ENCODE measurements around the gene SLC9A1. TPM values are rescaled to one million over a fixed set of nuclear protein-coding genes. Genes with fewer than 3 reads are reported as not detected.

SLC9A1 gene
- total RNA-seq, 1 experiment from 2014 or later = 22.5 TPM

DNA sequence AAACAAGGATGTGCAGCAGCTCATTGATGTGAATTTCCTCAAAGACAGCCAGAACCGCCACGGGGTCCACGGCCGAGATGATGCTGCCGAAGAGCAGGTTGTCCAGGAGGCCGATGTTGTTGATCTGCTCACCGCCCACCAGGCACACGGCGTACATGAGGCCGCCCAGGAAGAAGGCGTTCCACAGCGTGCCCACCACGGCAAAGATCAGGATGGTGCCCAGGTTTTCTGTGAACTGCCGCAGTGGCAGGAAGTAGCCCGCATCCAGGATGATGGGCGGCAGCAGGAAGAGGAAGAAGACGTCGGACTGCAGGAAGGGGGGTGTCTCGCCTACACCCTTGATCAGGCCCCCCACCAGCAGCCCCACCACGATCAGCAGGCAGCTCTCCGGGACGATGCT is 41.1 kb downstream of the SLC9A1 start:
- POLR2A ChIA-PET = no interaction called here

More for the DNA sequence above, 41.1 kb downstream of the SLC9A1 start:
- DNase-seq (ENCODE audit: low spot score) = no peak
- H3K4me1 Mint-ChIP-seq = peaks cover 9% of the 10 kb centered on the region
- H3K36me3 Mint-ChIP-seq = peaks cover 2% of the 10 kb centered on the region; the same call in 1 of the 2 replicates
- H3K4me3 Mint-ChIP-seq = no peak overlapping the region
- H3K27me3 Mint-ChIP-seq (ENCODE audit: low read depth) = no peaks in the 10 kb centered on the region
- no peaks in the 10 kb centered on the region for H3K9me3 Mint-ChIP-seq
- no peak overlapping the region; the same call in 1 of the 2 replicates for H3K27ac Mint-ChIP-seq
- TF ChIP-seq CREM (CRISPR knock-in tag; IDR thresholded peaks at IDR 0.05) = no peak
- TF ChIP-seq PRRX2 (CRISPR knock-in tag; IDR thresholded peaks at IDR 0.05) = no peak
- no peak for TF ChIP-seq MXD4 (CRISPR knock-in tag; IDR thresholded peaks at IDR 0.05; ENCODE audit: borderline replicate concordance)
- no peak for TF ChIP-seq TCF7 (CRISPR knock-in tag; IDR thresholded peaks at IDR 0.05; ENCODE audit: low read depth)
- no peak for TF ChIP-seq SMAD4 (CRISPR knock-in tag; IDR thresholded peaks at IDR 0.05)
- TF ChIP-seq, protein P1, sequence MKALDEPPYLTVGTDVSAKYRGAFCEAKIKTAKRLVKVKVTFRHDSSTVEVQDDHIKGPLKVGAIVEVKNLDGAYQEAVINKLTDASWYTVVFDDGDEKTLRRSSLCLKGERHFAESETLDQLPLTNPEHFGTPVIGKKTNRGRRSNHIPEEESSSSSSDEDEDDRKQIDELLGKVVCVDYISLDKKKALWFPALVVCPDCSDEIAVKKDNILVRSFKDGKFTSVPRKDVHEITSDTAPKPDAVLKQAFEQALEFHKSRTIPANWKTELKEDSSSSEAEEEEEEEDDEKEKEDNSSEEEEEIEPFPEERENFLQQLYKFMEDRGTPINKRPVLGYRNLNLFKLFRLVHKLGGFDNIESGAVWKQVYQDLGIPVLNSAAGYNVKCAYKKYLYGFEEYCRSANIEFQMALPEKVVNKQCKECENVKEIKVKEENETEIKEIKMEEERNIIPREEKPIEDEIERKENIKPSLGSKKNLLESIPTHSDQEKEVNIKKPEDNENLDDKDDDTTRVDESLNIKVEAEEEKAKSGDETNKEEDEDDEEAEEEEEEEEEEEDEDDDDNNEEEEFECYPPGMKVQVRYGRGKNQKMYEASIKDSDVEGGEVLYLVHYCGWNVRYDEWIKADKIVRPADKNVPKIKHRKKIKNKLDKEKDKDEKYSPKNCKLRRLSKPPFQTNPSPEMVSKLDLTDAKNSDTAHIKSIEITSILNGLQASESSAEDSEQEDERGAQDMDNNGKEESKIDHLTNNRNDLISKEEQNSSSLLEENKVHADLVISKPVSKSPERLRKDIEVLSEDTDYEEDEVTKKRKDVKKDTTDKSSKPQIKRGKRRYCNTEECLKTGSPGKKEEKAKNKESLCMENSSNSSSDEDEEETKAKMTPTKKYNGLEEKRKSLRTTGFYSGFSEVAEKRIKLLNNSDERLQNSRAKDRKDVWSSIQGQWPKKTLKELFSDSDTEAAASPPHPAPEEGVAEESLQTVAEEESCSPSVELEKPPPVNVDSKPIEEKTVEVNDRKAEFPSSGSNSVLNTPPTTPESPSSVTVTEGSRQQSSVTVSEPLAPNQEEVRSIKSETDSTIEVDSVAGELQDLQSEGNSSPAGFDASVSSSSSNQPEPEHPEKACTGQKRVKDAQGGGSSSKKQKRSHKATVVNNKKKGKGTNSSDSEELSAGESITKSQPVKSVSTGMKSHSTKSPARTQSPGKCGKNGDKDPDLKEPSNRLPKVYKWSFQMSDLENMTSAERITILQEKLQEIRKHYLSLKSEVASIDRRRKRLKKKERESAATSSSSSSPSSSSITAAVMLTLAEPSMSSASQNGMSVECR (CRISPR knock-in tag; IDR thresholded peaks at IDR 0.05; ENCODE audit: borderline replicate concordance) = no peak
- TF ChIP-seq TEAD4 (CRISPR knock-in tag; IDR thresholded peaks at IDR 0.05) = no peak
- TF ChIP-seq, protein P2, sequence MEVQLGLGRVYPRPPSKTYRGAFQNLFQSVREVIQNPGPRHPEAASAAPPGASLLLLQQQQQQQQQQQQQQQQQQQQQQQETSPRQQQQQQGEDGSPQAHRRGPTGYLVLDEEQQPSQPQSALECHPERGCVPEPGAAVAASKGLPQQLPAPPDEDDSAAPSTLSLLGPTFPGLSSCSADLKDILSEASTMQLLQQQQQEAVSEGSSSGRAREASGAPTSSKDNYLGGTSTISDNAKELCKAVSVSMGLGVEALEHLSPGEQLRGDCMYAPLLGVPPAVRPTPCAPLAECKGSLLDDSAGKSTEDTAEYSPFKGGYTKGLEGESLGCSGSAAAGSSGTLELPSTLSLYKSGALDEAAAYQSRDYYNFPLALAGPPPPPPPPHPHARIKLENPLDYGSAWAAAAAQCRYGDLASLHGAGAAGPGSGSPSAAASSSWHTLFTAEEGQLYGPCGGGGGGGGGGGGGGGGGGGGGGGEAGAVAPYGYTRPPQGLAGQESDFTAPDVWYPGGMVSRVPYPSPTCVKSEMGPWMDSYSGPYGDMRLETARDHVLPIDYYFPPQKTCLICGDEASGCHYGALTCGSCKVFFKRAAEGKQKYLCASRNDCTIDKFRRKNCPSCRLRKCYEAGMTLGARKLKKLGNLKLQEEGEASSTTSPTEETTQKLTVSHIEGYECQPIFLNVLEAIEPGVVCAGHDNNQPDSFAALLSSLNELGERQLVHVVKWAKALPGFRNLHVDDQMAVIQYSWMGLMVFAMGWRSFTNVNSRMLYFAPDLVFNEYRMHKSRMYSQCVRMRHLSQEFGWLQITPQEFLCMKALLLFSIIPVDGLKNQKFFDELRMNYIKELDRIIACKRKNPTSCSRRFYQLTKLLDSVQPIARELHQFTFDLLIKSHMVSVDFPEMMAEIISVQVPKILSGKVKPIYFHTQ (CRISPR knock-in tag; IDR thresholded peaks at IDR 0.05) = no peak
- no peak for TF ChIP-seq ESRRA (CRISPR knock-in tag; IDR thresholded peaks at IDR 0.05; ENCODE audit: borderline replicate concordance)
- TF ChIP-seq HMGA2 (CRISPR knock-in tag; IDR thresholded peaks at IDR 0.05) = no peak
- no peak for TF ChIP-seq ELF4 (CRISPR knock-in tag; IDR thresholded peaks at IDR 0.05; ENCODE audit: low read depth)
- TF ChIP-seq, protein P3, sequence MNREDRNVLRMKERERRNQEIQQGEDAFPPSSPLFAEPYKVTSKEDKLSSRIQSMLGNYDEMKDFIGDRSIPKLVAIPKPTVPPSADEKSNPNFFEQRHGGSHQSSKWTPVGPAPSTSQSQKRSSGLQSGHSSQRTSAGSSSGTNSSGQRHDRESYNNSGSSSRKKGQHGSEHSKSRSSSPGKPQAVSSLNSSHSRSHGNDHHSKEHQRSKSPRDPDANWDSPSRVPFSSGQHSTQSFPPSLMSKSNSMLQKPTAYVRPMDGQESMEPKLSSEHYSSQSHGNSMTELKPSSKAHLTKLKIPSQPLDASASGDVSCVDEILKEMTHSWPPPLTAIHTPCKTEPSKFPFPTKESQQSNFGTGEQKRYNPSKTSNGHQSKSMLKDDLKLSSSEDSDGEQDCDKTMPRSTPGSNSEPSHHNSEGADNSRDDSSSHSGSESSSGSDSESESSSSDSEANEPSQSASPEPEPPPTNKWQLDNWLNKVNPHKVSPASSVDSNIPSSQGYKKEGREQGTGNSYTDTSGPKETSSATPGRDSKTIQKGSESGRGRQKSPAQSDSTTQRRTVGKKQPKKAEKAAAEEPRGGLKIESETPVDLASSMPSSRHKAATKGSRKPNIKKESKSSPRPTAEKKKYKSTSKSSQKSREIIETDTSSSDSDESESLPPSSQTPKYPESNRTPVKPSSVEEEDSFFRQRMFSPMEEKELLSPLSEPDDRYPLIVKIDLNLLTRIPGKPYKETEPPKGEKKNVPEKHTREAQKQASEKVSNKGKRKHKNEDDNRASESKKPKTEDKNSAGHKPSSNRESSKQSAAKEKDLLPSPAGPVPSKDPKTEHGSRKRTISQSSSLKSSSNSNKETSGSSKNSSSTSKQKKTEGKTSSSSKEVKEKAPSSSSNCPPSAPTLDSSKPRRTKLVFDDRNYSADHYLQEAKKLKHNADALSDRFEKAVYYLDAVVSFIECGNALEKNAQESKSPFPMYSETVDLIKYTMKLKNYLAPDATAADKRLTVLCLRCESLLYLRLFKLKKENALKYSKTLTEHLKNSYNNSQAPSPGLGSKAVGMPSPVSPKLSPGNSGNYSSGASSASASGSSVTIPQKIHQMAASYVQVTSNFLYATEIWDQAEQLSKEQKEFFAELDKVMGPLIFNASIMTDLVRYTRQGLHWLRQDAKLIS (CRISPR knock-in tag; IDR thresholded peaks at IDR 0.05; ENCODE audit: borderline replicate concordance) = no peak
- TF ChIP-seq ZNF317 (CRISPR knock-in tag; IDR thresholded peaks at IDR 0.05; ENCODE audit: borderline replicate concordance, low read depth) = no peak
- TF ChIP-seq, protein P4, sequence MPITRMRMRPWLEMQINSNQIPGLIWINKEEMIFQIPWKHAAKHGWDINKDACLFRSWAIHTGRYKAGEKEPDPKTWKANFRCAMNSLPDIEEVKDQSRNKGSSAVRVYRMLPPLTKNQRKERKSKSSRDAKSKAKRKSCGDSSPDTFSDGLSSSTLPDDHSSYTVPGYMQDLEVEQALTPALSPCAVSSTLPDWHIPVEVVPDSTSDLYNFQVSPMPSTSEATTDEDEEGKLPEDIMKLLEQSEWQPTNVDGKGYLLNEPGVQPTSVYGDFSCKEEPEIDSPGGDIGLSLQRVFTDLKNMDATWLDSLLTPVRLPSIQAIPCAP (CRISPR knock-in tag; IDR thresholded peaks at IDR 0.05) = no peak
- CTCF ChIA-PET = interaction anchor here (0.7 to 1.7 kb wide), 3 partner anchors 11 to 183 kb away, joined by 3 to 10 read pairs (median 4); no protein-coding TSS in a partner anchor
- ATAC-seq = no peak
